ENCODE results near the gene TREM2. TPM values are rescaled to one million over a fixed set of nuclear protein-coding genes. Genes with fewer than 3 reads are reported as not detected.

TREM2 gene
- total and polyA plus RNA-seq, 2 experiments from 2014 or later: 2.2 to 2.5 TPM

DNA sequence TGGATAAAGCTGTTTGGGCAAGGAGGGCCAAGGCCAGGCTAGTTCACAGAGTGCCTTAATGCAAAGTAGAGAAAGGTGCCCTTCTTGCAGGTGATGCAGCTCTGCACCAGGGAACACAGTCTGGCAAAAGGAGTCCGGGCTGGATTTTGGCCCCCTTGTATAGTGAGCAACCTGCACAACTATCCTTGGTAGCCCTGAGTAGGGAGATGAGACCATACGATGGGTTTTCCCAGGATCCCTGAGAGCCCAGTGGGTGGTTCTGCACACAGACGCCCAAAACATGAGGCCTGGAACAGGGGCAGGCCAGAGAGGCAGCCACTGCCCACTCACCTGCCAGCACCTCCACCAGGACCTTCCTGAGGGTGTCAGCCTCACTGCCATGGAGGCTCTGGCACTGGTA, 2.0 kb downstream of the TREM2 start:
- Histone ChIP-seq H2AFZ (no peak overlapping the region), H3K9me3 (ENCODE audit: low read depth) (no peaks in the 10 kb centered on the region), H3K4me1 (ENCODE audit: insufficient read depth) (no peaks in the 10 kb centered on the region), H3K27ac (no peak overlapping the region), H3K9me2 (replicated peaks; ENCODE audit: insufficient read depth) (no peaks in the 10 kb centered on the region), H3K79me2 (no peaks in the 10 kb centered on the region), H3K4me2 (no peak overlapping the region), H4K20me1 (ENCODE audit: insufficient read depth, poor library complexity, severe bottlenecking) (no peaks in the 10 kb centered on the region), H3K27me3 (no peaks in the 10 kb centered on the region), H3K36me3 (replicated peaks; ENCODE audit: insufficient read depth, low read depth) (no peaks in the 10 kb centered on the region), H3K4me3 (no peak overlapping the region)
- DNase-seq (ENCODE audit: low spot score): no peak
- TF ChIP-seq CTCF (IDR thresholded peaks at IDR 0.05; ENCODE audit: poor library complexity): no peak
- no peak for TF ChIP-seq EZH2phosphoT487 (IDR thresholded peaks at IDR 0.05; ENCODE audit: low read depth, severe bottlenecking, unreplicated experiment)
- no peak for TF ChIP-seq EZH2 (IDR thresholded peaks at IDR 0.05; ENCODE audit: borderline replicate concordance)
- 89% methylated on average over 3 of the region's 3 CpGs for WGBS (ENCODE audit: low lambda C conversion rate, missing lambda C conversion rate)

DNA sequence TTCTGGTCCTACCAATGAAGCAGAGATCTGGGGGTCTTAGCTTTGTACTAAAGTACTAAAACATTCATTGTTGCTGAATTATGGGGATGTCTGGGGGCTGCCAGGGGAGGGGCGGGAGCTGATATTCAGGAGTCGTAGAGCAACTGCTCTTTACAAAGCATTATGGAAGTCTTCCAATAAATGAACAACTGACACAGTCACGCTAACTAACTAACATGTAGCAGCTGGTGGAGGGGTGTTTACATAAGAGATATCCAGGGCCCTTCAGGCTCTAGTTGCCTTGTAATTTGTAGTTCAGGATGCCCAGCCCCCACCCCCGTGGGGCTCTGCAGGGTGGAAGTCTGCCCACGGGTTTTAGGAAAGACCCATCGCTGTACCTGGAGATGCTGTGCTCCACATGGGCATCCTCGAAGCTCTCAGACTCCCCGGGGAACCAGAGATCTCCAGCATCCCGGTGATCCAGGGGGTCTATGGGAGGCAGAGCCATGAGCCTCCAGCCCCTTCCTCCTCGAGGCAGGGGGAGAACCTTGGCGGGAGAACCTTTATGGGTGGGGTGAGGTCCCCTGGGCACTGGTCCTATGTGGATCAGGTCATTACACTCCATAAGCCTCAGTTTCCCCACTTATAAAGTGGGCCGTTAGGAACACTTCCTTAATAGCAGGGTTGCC, 3.4 kb downstream of the TREM2 start:
- Histone ChIP-seq H3K4me3 (no peak overlapping the region), H3K27me3 (no peaks in the 10 kb centered on the region), H3K9me2 (replicated peaks; ENCODE audit: insufficient read depth) (no peaks in the 10 kb centered on the region), H3K36me3 (replicated peaks; ENCODE audit: insufficient read depth, low read depth) (no peaks in the 10 kb centered on the region), H2AFZ (no peak overlapping the region), H4K20me1 (ENCODE audit: insufficient read depth, poor library complexity, severe bottlenecking) (no peaks in the 10 kb centered on the region), H3K4me2 (no peak overlapping the region), H3K79me2 (no peaks in the 10 kb centered on the region), H3K4me1 (ENCODE audit: insufficient read depth) (peaks cover 9% of the 10 kb centered on the region), H3K27ac (no peak overlapping the region), H3K9me3 (ENCODE audit: low read depth) (no peaks in the 10 kb centered on the region)
- WGBS (ENCODE audit: low lambda C conversion rate, missing lambda C conversion rate): 82% methylated on average over 12 of the region's 12 CpGs
- peak; percentile 15 for DNase-seq (ENCODE audit: low spot score)
- TF ChIP-seq EZH2phosphoT487 (IDR thresholded peaks at IDR 0.05; ENCODE audit: low read depth, severe bottlenecking, unreplicated experiment): no peak
- TF ChIP-seq EZH2 (IDR thresholded peaks at IDR 0.05; ENCODE audit: borderline replicate concordance): no peak
- TF ChIP-seq CTCF (IDR thresholded peaks at IDR 0.05; ENCODE audit: poor library complexity): no peak

DNA sequence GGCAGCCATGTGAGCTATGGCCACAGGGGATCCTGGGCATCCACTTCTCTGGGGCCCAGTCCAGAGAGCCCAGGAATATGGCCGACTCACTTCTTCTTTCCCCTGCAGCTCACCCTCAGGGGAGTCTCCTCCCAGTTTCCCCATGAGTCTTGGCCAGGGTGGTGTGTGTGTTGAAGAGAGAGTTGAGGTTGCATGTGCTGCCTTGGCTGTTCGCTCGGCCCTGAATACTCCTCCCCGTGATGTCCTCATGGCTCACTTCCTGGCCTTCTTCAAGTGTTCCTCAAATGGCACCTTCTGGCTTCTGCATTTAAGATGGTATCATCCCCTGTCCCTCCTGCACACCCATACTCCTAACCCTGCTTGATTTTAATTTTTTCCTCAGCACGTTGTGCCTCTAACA, 5.6 kb downstream of the TREM2 start:
- TF ChIP-seq EZH2 (IDR thresholded peaks at IDR 0.05; ENCODE audit: borderline replicate concordance) (no peak), EZH2phosphoT487 (IDR thresholded peaks at IDR 0.05; ENCODE audit: low read depth, severe bottlenecking, unreplicated experiment) (no peak), CTCF (IDR thresholded peaks at IDR 0.05; ENCODE audit: poor library complexity) (no peak)
- no peaks in the 10 kb centered on the region for H3K9me3 ChIP-seq (ENCODE audit: low read depth)
- H3K9me2 ChIP-seq (replicated peaks; ENCODE audit: insufficient read depth): no peaks in the 10 kb centered on the region
- WGBS (ENCODE audit: low lambda C conversion rate, missing lambda C conversion rate): 95% methylated on average over 5 of the region's 5 CpGs
- H3K27ac ChIP-seq: no peak overlapping the region
- no peaks in the 10 kb centered on the region for H4K20me1 ChIP-seq (ENCODE audit: insufficient read depth, poor library complexity, severe bottlenecking)
- no peaks in the 10 kb centered on the region for H3K27me3 ChIP-seq
- H3K36me3 ChIP-seq (replicated peaks; ENCODE audit: insufficient read depth, low read depth): no peaks in the 10 kb centered on the region
- no peak overlapping the region for H3K4me2 ChIP-seq
- H3K79me2 ChIP-seq: no peaks in the 10 kb centered on the region
- peaks cover 9% of the 10 kb centered on the region for H3K4me1 ChIP-seq (ENCODE audit: insufficient read depth)
- no peak overlapping the region for H3K4me3 ChIP-seq
- DNase-seq (ENCODE audit: low spot score): no peak
- H2AFZ ChIP-seq: no peak overlapping the region

All from hepatocyte (in vitro differentiated cells).